SKM-1 (cell line): Measurements from ENCODE around the gene AIP.
"Not testable (repeated sequence)": the region's sequence is repeated elsewhere in the genome, so short reads cannot be mapped to it uniquely, and the experiment has no call there.

Experiments
- DNase-seq: peaks from one replicate; lab custom pipeline; 2025; ENCODE audit not compliant: unreplicated experiment; lab: John Stamatoyannopoulos, UW

Gene AIP

GRCh38 chr11:67448220-67448609 is 34.6 kb upstream of the AIP start:
- DNase-seq, result no peak

GRCh38 chr11:67449116-67449844 is 33.5 kb upstream of the AIP start:
- DNase-seq, result peak; percentile 46

- DNase-seq, result no peak
Observed at GRCh38 chr11:67450796-67451657, 31.8 kb upstream of the AIP start.

- no peak for DNase-seq
Observed at GRCh38 chr11:67451658-67451976, 31.2 kb upstream of the AIP start.

GRCh38 chr11:67452141-67452952 is 30.5 kb upstream of the AIP start, which contains the start of gene GPR152:
GPR152 (minus strand) TSS chr11:67452729; CDS start chr11:67452724, 5 bp downstream.
- no peak for DNase-seq

- no peak for DNase-seq
Observed at GRCh38 chr11:67453816-67454732, 28.8 kb upstream of the AIP start.

- no peak for DNase-seq
Observed at GRCh38 chr11:67455054-67455453, 27.8 kb upstream of the AIP start, which contains the start of gene CABP4. CABP4 (plus strand) TSS chr11:67455354; CDS start chr11:67455424, 70 bp downstream.

GRCh38 chr11:67456068-67456705 is 26.6 kb upstream of the AIP start:
- DNase-seq, result no peak

- DNase-seq, result no peak
Observed at GRCh38 chr11:67457453-67457852, 25.4 kb upstream of the AIP start.

GRCh38 chr11:67458266-67458665 is 24.6 kb upstream of the AIP start:
- DNase-seq, result no peak

GRCh38 chr11:67463186-67463585 is 19.6 kb upstream of the AIP start:
- DNase-seq, result no peak

GRCh38 chr11:67463680-67464410 is 19.0 kb upstream of the AIP start:
- peak; percentile 20 for DNase-seq

- DNase-seq, result peak; percentile 68
Observed at GRCh38 chr11:67464411-67465188, 18.2 kb upstream of the AIP start.

GRCh38 chr11:67465189-67465510 is 17.7 kb upstream of the AIP start:
- DNase-seq, result no peak

GRCh38 chr11:67465530-67465929 is 17.3 kb upstream of the AIP start:
- not testable (repeated sequence) for DNase-seq

GRCh38 chr11:67466367-67466766 is 16.5 kb upstream of the AIP start:
- no peak for DNase-seq

GRCh38 chr11:67466962-67467771 is 15.7 kb upstream of the AIP start:
- DNase-seq, result no peak

- no peak for DNase-seq
Observed at GRCh38 chr11:67468056-67468455, 14.8 kb upstream of the AIP start.
